ENCODE measurements around the gene PRKCSH.

PRKCSH gene

GRCh38 chr19:11475861-11476260 lies 40.4 kb downstream of the PRKCSH start:
- DNase-seq (ENCODE audit: low read depth, low spot score), result no peak

- no peak for DNase-seq (ENCODE audit: low read depth, low spot score)
Measured at GRCh38 chr19:11478167-11479089, 43.0 kb downstream of the PRKCSH start.

GRCh38 chr19:11479090-11479897 lies 43.9 kb downstream of the PRKCSH start:
- DNase-seq (ENCODE audit: low read depth, low spot score), result peak; percentile 48

GRCh38 chr19:11479898-11480714 lies 44.7 kb downstream of the PRKCSH start:
- DNase-seq (ENCODE audit: low read depth, low spot score), result no peak

DNA sequence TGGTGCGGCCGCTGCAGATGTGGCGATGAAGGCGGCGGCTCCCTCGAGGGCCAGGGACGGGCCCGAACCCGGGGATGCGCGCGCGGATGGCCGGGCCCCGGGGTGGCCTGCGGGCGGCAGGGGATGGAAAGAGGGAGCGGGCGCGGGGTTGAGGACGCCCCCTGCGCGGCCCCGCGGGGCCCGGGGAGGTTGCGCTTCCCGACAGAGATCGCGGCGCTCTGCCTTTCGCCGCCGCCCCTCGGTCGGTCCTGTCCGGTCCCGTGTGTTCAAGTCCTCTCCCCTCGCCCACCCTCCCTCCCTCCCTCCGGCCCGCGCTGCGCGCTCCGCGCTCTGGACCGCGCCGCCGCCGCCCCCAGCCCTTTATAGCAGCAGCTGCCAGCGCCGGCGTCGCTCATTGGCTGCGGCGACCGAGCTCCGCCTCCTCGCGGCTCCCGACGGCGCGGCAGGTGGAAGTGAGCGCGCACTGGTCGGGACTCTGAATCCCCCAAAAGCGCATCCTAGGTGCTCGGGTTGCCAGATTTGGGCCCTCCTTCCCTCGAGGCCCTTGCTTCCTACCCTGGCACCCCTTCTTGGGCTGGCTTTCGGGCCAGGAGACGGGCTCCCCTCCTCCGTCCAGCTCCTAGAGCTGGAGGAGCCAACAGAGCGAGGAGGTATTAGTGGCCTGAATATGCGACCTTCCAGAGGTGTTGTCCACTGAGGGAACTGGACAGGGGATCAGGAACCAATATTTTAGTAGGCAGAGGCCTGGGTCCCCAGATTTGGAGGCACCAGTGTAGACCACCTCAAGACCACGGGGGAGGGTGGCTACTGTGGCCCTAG lies 45.5 kb downstream of the PRKCSH start, which contains the start of gene ELAVL3:
Gene ELAVL3, minus strand, starts transcription at position 332 of the 819 bp plus-strand sequence. CDS start 438 bp downstream, outside the sequence.
- DNase-seq (ENCODE audit: low read depth, low spot score), result no peak

DNA sequence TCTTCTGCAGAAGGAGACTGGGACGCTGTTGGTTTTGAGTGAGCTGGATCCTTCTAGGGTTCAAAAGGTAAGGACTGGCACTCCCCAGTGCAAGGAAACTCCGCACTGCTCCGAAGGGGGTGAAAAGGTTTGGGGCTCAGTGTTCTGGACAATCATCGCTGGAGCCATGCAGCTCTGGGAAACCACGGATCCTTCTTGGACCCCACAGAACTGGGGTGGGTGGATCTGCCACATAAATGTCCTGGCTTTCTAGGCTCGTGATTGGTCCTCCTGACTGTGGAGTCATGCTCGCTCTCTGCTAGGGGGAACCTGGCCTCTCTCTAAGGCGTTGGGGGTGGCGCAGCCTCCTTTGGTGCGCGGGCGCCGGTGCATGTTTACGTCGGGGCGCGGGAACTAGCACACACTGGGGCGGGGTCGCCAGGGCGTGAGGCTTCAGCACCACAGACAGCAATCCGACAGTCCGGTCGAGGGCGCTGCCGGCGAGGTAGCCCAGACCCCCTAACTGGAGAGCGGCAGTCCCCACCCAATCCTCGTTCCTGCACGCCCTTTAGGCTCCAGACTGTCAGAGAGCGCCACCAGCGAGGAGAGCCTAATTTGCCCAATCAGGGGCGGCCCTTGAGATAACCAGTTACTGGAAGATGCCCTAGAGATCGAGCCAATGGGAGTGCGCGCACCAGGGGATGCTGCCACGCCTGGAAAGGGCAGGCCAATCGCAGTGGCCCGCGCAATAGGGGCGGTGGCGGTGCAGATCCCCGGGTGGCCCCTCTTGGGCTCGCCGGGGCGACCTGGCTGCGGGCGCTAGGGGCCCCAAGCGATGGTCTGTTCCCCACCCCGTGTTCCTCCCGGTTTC lies 46.3 kb downstream of the PRKCSH start:
- peak; percentile 88 for DNase-seq (ENCODE audit: low read depth, low spot score)

DNA sequence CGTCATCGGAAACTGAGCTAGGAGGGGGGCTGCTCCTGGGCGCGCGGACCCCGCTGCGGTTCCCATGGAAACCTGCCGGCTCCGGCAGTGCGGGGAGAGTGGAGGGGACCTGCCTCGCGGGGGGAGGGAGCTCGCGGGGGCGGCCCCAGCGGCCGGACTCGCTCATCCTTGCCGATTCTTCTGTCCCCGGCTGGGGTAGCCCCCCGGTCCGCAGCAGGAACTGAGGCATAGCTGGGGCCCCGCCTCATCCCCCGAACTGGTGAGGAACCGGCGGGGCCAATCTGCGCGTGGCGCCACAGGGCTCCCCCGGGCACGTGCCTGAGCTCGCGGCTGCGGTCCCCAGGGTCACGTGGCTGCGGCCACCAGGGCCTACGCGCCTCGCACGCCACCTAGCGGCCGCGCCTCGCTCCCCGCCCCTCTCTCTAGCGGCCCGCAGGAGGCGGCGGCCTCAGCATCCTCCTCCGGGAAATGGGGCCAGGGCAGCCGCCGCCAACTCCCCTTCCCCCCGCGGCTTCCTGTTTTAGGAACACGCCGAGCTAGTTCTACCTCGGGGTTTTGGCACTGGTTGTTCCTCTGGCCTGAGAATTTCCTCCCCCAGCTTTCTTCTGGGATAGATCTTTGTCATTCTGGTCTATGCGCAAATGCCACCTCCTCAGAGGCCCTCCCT lies 47.1 kb downstream of the PRKCSH start:
- peak; percentile 90 for DNase-seq (ENCODE audit: low read depth, low spot score)

DNA sequence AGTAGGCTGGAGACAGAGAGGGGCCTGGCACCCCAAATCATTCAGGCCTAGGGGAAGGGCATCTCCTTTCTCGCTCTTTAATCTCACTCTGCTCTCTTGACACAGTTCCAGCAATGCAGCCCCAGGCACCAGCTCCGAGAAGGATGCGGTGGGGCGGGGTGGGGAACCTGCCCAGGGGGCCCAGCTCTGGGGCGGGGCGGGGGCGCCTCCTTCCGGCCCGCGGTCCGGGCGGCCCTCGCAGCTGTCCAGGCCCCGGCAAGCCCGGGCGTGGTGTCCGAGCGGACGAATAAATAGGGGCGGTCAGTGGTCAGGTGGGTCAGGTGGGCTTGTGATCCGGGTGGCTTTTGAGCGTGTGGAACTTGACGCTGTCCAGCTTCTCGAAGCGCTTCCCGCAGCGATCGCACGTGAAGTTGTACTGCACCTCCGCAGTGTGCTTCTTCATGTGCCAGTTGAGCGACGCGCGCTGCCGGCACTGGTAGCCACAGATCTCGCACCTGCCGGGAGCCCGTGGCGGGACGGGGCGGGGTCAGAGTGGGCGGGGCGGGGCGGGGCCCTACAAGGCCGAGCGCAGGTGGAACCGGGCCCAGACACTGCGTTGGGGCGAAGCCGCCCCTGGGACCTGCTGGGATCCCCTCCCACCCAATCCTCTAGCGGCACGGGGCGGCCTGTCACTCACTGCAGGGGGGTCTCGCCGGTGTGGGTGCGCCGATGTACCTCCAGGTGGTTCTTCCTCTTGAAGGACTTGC lies 48.1 kb downstream of the PRKCSH start:
- DNase-seq (ENCODE audit: low read depth, low spot score), result no peak

DNA sequence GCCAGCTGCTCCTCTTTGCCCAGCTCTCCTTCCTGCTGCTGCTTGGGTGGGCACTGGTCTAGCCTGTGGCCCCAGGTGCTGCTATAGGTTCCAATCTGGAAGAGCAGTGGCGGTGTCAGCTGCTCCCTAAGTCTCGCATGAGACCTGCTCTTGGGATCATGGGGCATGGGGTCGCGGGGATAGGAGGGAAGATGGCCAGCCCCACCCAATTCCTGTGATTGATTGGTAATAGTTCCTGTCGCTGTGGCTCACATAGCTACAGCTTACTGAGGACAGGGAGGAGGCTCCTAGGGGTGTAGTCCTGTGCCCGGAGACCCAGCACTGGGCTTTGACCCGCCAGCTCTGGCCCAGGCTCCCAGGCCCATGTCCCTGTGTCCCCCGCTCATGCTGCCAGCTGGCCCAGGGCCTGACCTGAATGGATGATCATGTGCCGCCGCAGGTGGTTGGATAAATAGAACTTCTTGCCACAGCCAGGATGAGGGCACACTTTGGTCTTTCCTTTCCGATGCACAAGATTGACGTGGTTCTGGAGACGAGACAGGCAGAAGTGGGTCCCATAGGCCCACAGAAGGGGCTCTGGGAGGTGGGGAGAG lies 49.9 kb downstream of the PRKCSH start:
- DNase-seq (ENCODE audit: low read depth, low spot score), result no peak

GRCh38 chr19:11486661-11487503 lies 51.4 kb downstream of the PRKCSH start:
- no peak for DNase-seq (ENCODE audit: low read depth, low spot score)

GRCh38 chr19:11489378-11489777 lies 53.9 kb downstream of the PRKCSH start:
- no peak for DNase-seq (ENCODE audit: low read depth, low spot score)

DNA sequence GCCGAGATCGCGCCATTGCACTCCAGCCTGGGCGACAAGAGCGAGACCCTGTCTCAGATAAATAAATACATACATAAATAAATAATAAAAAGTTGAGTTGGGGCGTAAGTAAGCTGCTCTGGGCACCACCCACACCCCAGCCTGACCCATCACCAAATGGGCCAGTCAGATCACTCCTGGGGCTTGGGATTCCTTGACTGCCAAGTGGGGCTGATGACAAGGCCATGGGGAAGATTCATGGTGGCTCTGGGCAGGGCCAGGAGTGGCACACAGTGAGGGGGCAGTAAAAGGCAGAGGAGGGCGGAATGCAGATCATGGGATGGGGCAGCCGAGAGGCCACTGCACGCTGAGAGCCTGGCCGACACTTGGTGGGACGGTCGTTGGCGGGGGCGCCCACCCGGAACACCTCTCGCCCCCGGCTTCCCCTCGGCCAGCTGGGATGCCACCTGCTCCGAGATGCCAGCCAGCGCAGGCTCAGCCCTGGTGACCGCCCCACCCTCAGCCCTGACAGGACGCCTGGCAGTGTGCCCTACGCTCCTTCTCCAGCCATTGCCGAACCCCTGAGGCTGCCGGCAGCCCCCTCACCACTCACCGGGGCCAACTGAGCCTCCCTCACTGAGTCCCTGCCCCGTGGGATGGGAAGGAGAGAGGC lies 59.3 kb downstream of the PRKCSH start:
- no peak for DNase-seq (ENCODE audit: low read depth, low spot score)

DNA sequence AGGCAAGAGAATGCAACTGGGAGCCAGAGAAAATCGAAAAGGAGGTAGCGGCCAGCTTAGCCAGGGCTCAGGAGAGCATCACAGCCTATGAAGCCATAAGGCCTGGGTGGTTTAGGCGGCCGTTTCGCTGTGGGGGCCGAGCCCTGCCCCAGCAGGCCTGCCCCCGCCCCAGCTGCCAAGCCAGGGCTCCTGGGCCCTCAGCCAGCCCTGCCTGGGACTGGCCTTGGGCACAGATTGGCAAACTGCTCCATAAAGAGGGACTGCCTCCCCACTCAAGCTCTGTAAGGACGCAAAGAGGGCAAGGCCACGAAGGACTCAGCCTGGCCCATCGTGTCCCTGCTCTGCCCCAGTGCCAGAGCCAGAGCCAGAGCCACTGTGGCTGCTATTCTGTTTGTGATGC lies 60.0 kb downstream of the PRKCSH start:
- no peak for DNase-seq (ENCODE audit: low read depth, low spot score)

DNA sequence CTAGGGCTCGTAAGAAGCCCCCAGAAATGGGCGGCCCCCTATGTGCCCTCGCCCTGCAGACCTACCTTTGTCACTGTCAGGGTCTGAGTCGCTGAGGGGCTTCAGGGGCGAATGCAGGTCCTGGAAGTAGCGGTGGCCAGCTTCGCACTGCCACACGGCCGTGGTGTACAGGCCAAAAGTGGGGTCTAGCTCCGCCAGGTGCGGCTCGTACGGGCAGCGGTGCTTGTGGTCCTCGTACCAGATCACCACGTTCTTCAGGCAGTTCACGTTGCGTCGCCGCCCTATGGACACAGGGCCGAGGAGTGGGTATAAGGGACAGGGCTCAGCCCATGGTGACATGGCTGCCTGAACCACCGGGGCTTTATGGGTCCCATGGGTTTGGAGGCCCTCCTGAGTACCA lies 60.5 kb downstream of the PRKCSH start:
- no peak for DNase-seq (ENCODE audit: low read depth, low spot score)

DNA sequence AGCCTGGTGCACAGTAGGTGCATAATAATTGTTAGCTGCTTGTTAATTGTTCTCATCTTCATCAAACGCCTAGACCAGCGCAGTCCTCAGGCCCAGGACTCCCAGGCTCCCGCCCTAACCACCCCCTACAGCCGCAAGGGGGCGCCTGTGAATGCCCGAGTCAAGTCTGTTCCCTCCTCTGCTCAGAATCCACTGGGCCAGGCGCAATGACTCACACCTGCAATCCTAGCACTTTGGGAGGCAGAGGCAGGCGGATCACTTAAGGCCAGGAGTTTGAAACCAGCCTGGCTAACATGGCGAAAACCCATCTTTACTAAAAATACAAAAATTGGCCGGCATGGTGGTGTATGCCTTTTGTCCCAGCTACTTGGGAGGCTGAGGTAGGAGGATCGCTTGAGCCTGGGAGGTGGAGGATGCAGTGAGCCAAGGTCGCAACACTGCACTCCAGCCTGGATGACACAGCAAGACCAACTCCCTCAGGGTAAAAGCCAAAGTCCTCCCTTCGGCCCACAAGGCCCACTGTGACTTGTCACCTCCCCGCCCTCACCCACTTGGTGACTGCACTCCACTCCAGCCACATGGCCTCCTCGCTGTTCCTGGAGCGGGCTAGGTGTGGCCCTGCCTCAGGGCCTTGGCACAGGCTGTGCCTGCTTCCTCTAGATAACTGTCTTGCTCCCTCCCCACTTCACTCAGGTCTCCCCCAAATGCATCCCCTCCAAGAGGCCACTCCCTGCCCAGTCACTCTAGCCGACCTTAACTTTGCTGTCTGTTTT lies 61.1 kb downstream of the PRKCSH start:
- DNase-seq (ENCODE audit: low read depth, low spot score), result peak; percentile 84

DNA sequence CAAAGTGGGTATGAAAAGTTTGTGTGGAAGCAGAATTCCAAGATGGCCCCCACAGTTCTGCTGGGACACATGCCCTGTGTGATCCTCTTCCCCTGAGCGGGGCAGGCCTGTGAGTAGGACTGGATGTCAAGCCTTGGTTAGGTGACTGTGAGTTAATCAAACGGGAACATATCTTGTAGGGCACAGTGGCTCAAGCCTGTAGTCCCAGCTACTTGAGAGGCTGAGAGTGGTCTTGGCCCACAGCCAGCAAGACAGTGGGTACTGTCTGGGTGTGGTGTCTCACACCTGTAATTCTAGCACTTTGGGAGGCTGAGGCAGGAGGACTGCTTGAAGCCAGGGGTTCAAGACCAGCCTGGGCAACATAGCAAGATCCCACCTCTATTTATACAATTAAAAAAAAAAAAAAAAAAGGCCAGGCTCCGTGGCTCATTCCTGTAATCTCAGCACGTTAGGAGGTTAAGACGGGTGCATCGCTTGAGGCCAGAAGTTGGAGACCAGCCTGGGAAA lies 63.8 kb downstream of the PRKCSH start:
- no peak for DNase-seq (ENCODE audit: low read depth, low spot score)

Measured in astrocyte of the hippocampus (primary cell).